Stimulated activated CD8-positive, alpha-beta memory T cell treated with anti-CD3 and anti-CD28 coated beads, Interleukin-15, amount 100 ng/mL, for 4 hours (primary cell): Measurements from ENCODE around the gene TMEM8B.
"Not testable (repeated sequence)": the region's sequence is repeated elsewhere in the genome, so short reads cannot be mapped to it uniquely, and the experiment has no call there.

Source experiments
- DNase-seq, 2 donors: peaks; one replicate each; pipeline ENCODE4 v3.0.0-alpha.2; 2020; ENCODE audit warnings: low read depth in 2 of 2

Gene TMEM8B

DNA sequence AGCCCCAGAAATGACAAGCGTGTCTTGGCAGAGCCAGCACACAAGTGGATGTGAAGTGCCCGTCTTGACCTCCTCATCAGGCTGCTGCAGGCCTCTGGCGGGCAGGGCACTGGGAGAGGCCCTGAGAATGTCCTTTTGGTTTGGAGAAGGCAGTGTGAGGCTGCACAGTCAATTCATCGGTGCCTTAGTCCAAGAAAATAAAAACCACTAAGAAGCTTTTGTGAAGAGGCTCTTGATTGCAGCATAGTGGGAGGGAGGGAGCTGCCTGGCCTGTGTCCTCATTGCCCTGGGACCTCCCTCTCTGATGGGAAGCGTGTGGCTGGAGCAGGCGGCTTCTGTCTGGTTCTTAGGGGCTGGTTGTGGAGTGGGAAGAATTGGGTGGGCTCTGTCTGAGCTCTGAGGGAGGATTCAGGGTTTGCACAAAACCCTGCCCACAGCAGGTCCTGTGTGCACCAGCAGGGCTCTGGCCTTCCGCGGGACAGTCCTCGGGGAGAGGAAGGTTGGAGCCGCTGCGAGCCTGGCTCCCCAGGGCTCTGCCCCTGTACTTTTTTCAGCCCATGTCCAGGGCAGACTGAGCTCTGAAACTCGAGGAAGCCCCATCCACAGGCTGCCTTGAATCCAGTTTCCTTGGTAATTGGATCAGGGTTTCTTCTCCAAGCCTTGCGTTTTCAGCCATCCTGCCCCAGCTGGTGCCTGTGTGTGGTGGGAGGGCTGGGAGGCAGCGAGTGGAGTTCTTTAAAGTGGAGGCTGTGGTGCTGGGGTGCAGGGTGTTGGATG is 78.1 kb downstream of the TMEM8B start:
- no peak for DNase-seq

GRCh38 chr9:35907711-35908503 is 78.9 kb downstream of the TMEM8B start:
- no peak for DNase-seq

GRCh38 chr9:35908504-35909125 is 79.6 kb downstream of the TMEM8B start:
- no peak for DNase-seq

GRCh38 chr9:35909274-35909673 is 80.2 kb downstream of the TMEM8B start, which contains the start of gene SPAAR:
SPAAR (plus strand) TSS chr9:35909490; CDS start chr9:35910464, 974 bp downstream.
- DNase-seq: no peak

DNA sequence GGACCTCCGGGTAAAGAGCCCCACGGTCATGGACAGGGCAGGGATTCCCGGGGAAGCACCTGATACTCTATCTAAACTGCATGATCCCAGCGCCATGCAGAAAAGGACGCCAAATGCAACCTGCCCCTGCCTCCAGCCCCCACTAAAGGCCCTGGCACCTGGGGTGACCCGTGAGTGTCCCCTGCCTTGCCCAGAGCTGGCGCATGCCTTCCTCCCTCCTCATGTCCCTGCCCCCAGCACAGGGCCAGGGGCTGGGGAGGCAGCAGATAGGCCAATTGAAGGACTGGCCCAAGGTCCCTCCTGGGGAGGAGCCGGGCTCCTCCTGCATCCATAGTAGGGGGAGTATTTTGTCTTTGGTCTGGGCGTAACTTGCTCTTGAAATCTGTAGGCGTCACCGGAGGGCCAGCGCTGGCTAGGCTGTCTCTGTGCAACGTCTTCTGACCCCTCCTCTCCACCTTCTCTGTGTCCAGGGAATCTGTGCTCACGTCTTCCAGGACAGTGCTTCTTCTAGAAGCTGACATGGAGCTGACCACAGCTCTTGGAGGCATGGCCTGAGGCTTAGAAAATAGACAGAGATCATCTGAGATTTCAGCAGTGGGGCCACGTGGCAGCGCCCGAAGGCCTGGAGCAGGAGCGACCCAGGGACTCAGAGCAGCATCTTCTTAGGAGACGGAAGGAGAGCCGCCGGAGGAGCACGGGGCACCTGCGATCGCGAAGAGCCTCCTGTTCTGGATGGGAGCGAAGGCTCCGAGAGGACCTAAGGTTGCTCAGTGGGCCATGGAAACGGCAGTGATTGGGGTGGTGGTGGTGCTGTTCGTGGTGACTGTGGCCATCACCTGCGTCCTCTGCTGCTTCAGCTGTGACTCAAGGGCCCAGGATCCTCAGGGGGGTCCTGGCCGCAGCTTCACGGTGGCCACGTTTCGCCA is 80.9 kb downstream of the TMEM8B start:
- DNase-seq: no peak

- no peak for DNase-seq
Measured at GRCh38 chr9:35910613-35911359, 81.8 kb downstream of the TMEM8B start.

GRCh38 chr9:35911690-35912089 is 82.7 kb downstream of the TMEM8B start:
- no peak for DNase-seq

GRCh38 chr9:35912791-35913400 is 83.9 kb downstream of the TMEM8B start:
- no peak for DNase-seq

- DNase-seq: not testable (repeated sequence)
Measured at GRCh38 chr9:35913429-35913828, 84.4 kb downstream of the TMEM8B start.

DNA sequence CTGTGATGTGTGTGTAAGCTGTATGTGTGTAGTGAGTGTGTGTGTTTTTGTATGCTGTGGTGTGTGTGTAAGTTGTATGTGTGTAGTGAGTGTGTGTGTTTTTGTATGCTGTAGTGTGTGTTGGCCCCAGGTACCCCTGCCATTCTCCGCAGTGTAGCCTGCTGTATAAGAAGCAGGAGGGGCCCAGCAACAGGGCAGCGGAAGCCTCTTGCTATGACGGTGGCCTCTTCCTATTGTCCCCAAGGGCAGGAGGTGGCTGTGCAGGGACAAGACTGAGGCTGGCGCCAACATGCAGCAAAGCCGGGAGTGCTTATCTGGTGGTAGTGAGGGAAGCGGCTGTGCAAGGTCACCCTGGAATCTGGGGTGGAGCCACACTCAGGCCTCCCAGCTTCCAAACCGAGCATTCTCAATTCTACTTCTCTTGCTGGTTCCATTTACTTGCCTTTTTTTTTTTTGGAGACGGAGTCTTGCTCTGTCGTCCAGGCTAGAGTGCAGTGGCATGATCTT is 85.3 kb downstream of the TMEM8B start:
- DNase-seq: no peak
